CD14-positive monocyte (primary cell): ENCODE results near the gene TP73. TPM values are rescaled to one million over a fixed set of nuclear protein-coding genes. Genes with fewer than 3 reads are reported as not detected.

ENCODE experiments used
- DNase-seq, 3 donors: peaks; one replicate each; pipeline ENCODE4 v3.0.0-alpha.2; 2011 to 2022
- H2AFZ ChIP-seq: 2 replicates; pipeline ENCODE4 v1.6.0; 2012; ENCODE audit warnings: mild to moderate bottlenecking, low read depth, low read length, inconsistent platforms; ENCODE audit not compliant: insufficient read depth, poor library complexity, severe bottlenecking
- H3K27ac ChIP-seq, 2 donors: 1 replicate in 1 of 2; 2 replicates in 1 of 2; pipeline ENCODE4 v1.5.1; 2012 to 2013; ENCODE audit warnings: low read length in 2 of 2, control low read depth in 1 of 2, inconsistent platforms in 1 of 2, low read depth in 1 of 2, mild to moderate bottlenecking in 1 of 2
- H3K27me3 ChIP-seq, 2 donors: one replicate each; pipeline versions ENCODE4 v1.6.0 to v1.6.1; 2011 to 2013; ENCODE audit warnings: low read length in 2 of 2; ENCODE audit not compliant: control insufficient read depth in 2 of 2, insufficient read depth in 2 of 2
- H3K36me3 ChIP-seq, 2 donors: replicated peaks in 1 of 2; 1 replicate in 1 of 2; 2 replicates in 1 of 2; pipeline versions ENCODE4 v1.5.1 to v1.6.1; 2012 to 2013; ENCODE audit warnings: low read length in 2 of 2, control low read depth in 1 of 2, inconsistent platforms in 1 of 2, mild to moderate bottlenecking in 1 of 2; ENCODE audit not compliant: insufficient read depth in 2 of 2, control insufficient read depth in 1 of 2
- H3K4me1 ChIP-seq, 2 donors: 1 replicate in 1 of 2; 2 replicates in 1 of 2; pipeline versions ENCODE4 v1.5.1 to v1.6.1; 2012 to 2013; ENCODE audit warnings: low read length in 2 of 2, control low read depth in 1 of 2, inconsistent platforms in 1 of 2, mild to moderate bottlenecking in 1 of 2, moderate library complexity in 1 of 2; ENCODE audit not compliant: insufficient read depth in 2 of 2, control insufficient read depth in 1 of 2
- H3K4me2 ChIP-seq: replicated peaks from 2 replicates; pipeline ENCODE3; 2012; ENCODE audit warnings: low read length, moderate library complexity, mild to moderate bottlenecking; ENCODE audit not compliant: poor library complexity, severe bottlenecking; ENCODE audit errors: extremely low read depth
- H3K4me3 ChIP-seq, 3 experiments: fragments of 200-600 bp in 1 of 3; sonication (generic) in 1 of 3; replicated peaks in 1 of 3; 1 replicate in 2 of 3; 2 replicates in 1 of 3; pipeline ENCODE4 v1.5.1; 2011 to 2013; ENCODE audit warnings: low read length in 3 of 3, mild to moderate bottlenecking in 3 of 3, control low read depth in 2 of 3, low read depth in 2 of 3, inconsistent platforms in 1 of 3, moderate library complexity in 1 of 3
- H3K79me2 ChIP-seq: 2 replicates; pipeline ENCODE4 v1.6.0; 2012; ENCODE audit warnings: mild to moderate bottlenecking, control low read depth, inconsistent platforms, low read length, moderate library complexity; ENCODE audit not compliant: insufficient read depth
- H3K9ac ChIP-seq: 2 replicates; pipeline ENCODE4 v1.6.0; 2017; ENCODE audit warnings: low read length, mild to moderate bottlenecking; ENCODE audit not compliant: insufficient read depth, poor library complexity, severe bottlenecking
- H3K9me3 ChIP-seq, 2 donors: replicated peaks in 1 of 2; 1 replicate in 1 of 2; 2 replicates in 1 of 2; pipeline versions ENCODE4 v1.5.1 to v1.6.1; 2012 to 2013; ENCODE audit warnings: low read length in 2 of 2, control low read depth in 1 of 2; ENCODE audit not compliant: control insufficient read depth in 1 of 2, insufficient read depth in 1 of 2
- H4K20me1 ChIP-seq: 2 replicates; pipeline ENCODE4 v1.6.0; 2012; ENCODE audit warnings: mild to moderate bottlenecking, low read length, control low read depth, moderate library complexity; ENCODE audit not compliant: insufficient read depth
- H3K27ac Mint-ChIP-seq, 7 donors: one replicate each; pipeline ENCODE4 v1.8.0; 2020; ENCODE audit warnings: mild to moderate bottlenecking in 7 of 7, mixed read lengths in 7 of 7, moderate library complexity in 6 of 7, inconsistent platforms in 2 of 7
- H3K27me3 Mint-ChIP-seq, 3 donors: one replicate each; pipeline ENCODE4 v1.8.0; 2021 to 2022; ENCODE audit warnings: low read depth in 3 of 3, mild to moderate bottlenecking in 3 of 3, mixed read lengths in 3 of 3, moderate library complexity in 3 of 3, inconsistent platforms in 1 of 3
- H3K36me3 Mint-ChIP-seq, 2 donors: one replicate each; pipeline ENCODE4 v1.8.0; 2020; ENCODE audit warnings: mixed read lengths in 2 of 2, inconsistent platforms in 1 of 2, mild to moderate bottlenecking in 1 of 2
- H3K4me1 Mint-ChIP-seq: one replicate; pipeline ENCODE4 v1.8.0; 2020; ENCODE audit warnings: mild to moderate bottlenecking, mixed read lengths
- H3K4me3 Mint-ChIP-seq, 2 donors: one replicate each; pipeline ENCODE4 v1.8.0; 2020; ENCODE audit warnings: mild to moderate bottlenecking in 2 of 2, mixed read lengths in 2 of 2, moderate library complexity in 1 of 2
- H3K9me3 Mint-ChIP-seq, 7 donors: one replicate each; pipeline ENCODE4 v1.8.0; 2020 to 2022; ENCODE audit warnings: mixed read lengths in 7 of 7, mild to moderate bottlenecking in 6 of 7, moderate library complexity in 6 of 7, inconsistent platforms in 2 of 7
- WGBS: methylation state at CpG from one replicate; pipeline ENCODE4 v1.1.5; 2013; ENCODE audit warnings: missing lambda C conversion rate; ENCODE audit not compliant: insufficient coverage; 5-methylcytosine and 5-hydroxymethylcytosine counted together
- intact Hi-C, 2 donors: fragments of 100-400 bp; cut with micrococcal nuclease; formaldehyde crosslinking; loops; one replicate each; pipeline versions ENCODE4 v1.15.0 to v1.15.1; 2023
- polyA plus RNA-seq, 3 donors: library from polyadenylated mRNA; depleted of rRNA in 1 of 3; unstranded in 2 of 3; stranded (reverse) in 1 of 3; fragments of 300-500 nt in 2 of 3; fragments of >200 nt in 1 of 3; fragmentation: Illumina TruSeq in 2 of 3; gene quantifications; 1 replicate in 2 of 3; 2 replicates in 1 of 3; pipeline ENCODE4 v1.2.3, GENCODE V29; 2012 to 2021
- TF ChIP-seq, protein P1 (sequence below): fragments of 200-600 bp; IDR thresholded peaks from one replicate; pipeline ENCODE4 v1.8.0; 2022; ENCODE audit warnings: antibody characterized with exemption, mild to moderate bottlenecking

TP73 gene
- polyA plus RNA-seq, 3 donors = 0.21 to 0.42 TPM; not detected in 1

GRCh38 chr1:3762151-3762872 lies 110.0 kb downstream of the TP73 start:
- H3K4me1 ChIP-seq = no peaks in the 10 kb centered on the region
- no peaks in the 10 kb centered on the region for H3K36me3 ChIP-seq
- H3K4me3 Mint-ChIP-seq = no peak overlapping the region
- H3K4me2 ChIP-seq = no peak overlapping the region
- no peaks in the 10 kb centered on the region for H4K20me1 ChIP-seq
- WGBS = 89% methylated on average over 14 of the region's 15 CpGs
- no peak for DNase-seq
- H3K27me3 Mint-ChIP-seq = peaks cover 2 to 17% (median 6%) of the 10 kb centered on the region in 3 donors
- TF ChIP-seq, protein P1, sequence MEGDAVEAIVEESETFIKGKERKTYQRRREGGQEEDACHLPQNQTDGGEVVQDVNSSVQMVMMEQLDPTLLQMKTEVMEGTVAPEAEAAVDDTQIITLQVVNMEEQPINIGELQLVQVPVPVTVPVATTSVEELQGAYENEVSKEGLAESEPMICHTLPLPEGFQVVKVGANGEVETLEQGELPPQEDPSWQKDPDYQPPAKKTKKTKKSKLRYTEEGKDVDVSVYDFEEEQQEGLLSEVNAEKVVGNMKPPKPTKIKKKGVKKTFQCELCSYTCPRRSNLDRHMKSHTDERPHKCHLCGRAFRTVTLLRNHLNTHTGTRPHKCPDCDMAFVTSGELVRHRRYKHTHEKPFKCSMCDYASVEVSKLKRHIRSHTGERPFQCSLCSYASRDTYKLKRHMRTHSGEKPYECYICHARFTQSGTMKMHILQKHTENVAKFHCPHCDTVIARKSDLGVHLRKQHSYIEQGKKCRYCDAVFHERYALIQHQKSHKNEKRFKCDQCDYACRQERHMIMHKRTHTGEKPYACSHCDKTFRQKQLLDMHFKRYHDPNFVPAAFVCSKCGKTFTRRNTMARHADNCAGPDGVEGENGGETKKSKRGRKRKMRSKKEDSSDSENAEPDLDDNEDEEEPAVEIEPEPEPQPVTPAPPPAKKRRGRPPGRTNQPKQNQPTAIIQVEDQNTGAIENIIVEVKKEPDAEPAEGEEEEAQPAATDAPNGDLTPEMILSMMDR = no peak
- no peak overlapping the region for H3K27ac Mint-ChIP-seq
- intact Hi-C loops = no loop called here
- H3K79me2 ChIP-seq = no peaks in the 10 kb centered on the region
- H3K9me3 Mint-ChIP-seq = peaks cover 0 to 11% (median 4%) of the 10 kb centered on the region in 7 donors
- H3K36me3 Mint-ChIP-seq = no peaks in the 10 kb centered on the region
- no peak overlapping the region for H3K9ac ChIP-seq
- no peaks in the 10 kb centered on the region for H3K4me1 Mint-ChIP-seq
- no peak overlapping the region for H3K4me3 ChIP-seq
- no peak overlapping the region for H2AFZ ChIP-seq
- H3K9me3 ChIP-seq = no peaks in the 10 kb centered on the region
- H3K27me3 ChIP-seq = peaks cover 0 to 7% of the 10 kb centered on the region in 2 donors
- no peak overlapping the region for H3K27ac ChIP-seq

- intact Hi-C loops = no loop called here
Measured at GRCh38 chr1:3762873-3763228, 110.5 kb downstream of the TP73 start.

More at GRCh38 chr1:3762873-3763228, 110.5 kb downstream of the TP73 start:
- TF ChIP-seq, protein P1 = no peak
- no peaks in the 10 kb centered on the region for H3K79me2 ChIP-seq
- H3K36me3 Mint-ChIP-seq = no peaks in the 10 kb centered on the region
- H3K4me3 Mint-ChIP-seq = no peak overlapping the region
- DNase-seq = no peak
- H3K4me1 Mint-ChIP-seq = no peaks in the 10 kb centered on the region
- H4K20me1 ChIP-seq = no peaks in the 10 kb centered on the region
- H3K9me3 ChIP-seq = no peaks in the 10 kb centered on the region
- H3K4me1 ChIP-seq = no peaks in the 10 kb centered on the region
- no peak overlapping the region for H3K27ac ChIP-seq
- H3K27ac Mint-ChIP-seq = no peak overlapping the region
- no peak overlapping the region for H2AFZ ChIP-seq
- 88% methylated on average over 9 of the region's 12 CpGs for WGBS
- no peak overlapping the region for H3K4me2 ChIP-seq
- H3K4me3 ChIP-seq = no peak overlapping the region
- H3K36me3 ChIP-seq = no peaks in the 10 kb centered on the region
- peaks cover 0 to 7% of the 10 kb centered on the region in 2 donors for H3K27me3 ChIP-seq
- H3K9ac ChIP-seq = no peak overlapping the region
- H3K27me3 Mint-ChIP-seq = peaks cover 2 to 17% (median 6%) of the 10 kb centered on the region in 3 donors
- H3K9me3 Mint-ChIP-seq = peaks cover 0 to 11% (median 4%) of the 10 kb centered on the region in 7 donors
